HG03520 (cell line): ENCODE results near the gene APOBEC3G.

Source experiments
- ATAC-seq: cut with Tn5 transposase; IDR thresholded peaks from one replicate; pipeline ENCODE4 v1.9.1; 2021; ENCODE audit warnings: mild to moderate bottlenecking, moderate library complexity; ENCODE audit not compliant: unreplicated experiment

Gene APOBEC3G

GRCh38 chr22:39120983-39121382, 43.9 kb downstream of the APOBEC3G start:
- no peak for ATAC-seq

DNA sequence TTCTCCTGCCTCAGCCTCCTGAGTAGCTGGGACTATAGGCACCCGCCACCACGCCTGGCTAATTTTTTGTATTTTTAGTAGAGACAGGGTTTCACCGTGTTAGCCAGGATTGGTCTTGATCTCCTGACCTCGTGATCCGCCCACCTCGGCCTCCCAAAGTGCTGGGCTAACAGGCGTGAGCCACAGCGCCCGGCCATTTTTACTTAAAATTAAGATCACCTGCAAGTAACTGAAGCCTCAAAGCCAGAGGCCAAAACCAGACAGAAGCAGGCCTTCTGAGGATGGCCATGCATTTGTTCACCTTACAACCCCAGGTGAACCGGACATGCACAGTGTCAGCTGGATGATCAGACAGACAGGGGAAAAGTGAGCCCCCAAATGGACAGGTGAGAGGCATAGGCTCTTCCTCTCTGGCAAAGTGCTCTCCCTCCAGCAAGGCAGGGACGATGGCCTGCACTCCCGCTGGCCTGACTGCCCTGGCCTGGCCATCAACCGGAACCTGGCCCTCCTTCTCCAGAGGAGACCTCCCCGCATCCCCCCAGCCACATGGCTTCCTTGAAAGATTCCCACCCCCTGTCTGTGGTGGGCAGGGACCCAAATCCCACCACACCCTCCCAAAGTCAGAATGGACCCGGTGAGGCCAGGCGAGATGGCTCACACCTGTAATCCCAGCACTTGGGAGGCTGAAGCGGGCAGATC, 45.8 kb downstream of the APOBEC3G start:
- no peak for ATAC-seq

- ATAC-seq = no peak
These were observed 46.9 kb downstream of the APOBEC3G start for GRCh38 chr22:39123751-39124581.

DNA sequence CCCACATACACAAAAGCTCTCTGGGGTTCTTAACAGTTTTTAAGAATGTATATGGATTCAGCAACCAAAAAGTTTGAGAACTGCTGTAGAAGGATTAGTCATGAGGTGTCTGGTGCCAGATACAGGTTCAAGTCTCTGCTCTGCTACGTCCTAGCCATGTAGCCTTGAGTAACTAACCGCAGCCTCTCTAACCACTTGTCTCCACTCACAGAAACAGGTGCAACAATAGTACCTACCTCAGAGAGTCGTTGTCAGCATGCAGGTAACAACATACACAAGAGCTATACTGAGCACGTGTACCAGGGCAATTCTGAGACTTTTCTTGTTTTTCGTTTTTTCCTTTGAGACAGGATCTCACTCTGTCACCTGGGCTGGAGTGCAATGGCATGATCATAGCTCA, 48.5 kb downstream of the APOBEC3G start:
- ATAC-seq = no peak

DNA sequence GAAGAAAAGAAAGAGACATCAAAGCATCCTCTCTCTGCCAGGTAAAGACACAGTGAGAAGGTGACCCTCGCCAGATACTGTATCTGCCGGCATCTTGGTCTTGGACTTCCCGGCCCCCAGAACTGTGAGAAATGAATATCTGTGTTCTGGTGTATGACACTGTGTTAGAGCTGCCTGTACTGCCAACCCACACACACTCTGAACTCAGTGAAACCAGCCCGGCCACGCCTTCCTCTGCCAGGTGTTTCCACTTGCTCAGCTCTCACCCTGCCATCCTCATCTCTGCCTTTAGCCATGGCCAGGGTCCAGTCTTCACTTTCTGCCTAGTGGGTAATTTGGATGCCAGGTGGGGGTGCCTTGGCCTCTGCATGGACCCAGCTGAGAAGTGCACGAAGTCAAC, 51.4 kb downstream of the APOBEC3G start:
- ATAC-seq = no peak

GRCh38 chr22:39129081-39129480, 52.0 kb downstream of the APOBEC3G start:
- no peak for ATAC-seq

DNA sequence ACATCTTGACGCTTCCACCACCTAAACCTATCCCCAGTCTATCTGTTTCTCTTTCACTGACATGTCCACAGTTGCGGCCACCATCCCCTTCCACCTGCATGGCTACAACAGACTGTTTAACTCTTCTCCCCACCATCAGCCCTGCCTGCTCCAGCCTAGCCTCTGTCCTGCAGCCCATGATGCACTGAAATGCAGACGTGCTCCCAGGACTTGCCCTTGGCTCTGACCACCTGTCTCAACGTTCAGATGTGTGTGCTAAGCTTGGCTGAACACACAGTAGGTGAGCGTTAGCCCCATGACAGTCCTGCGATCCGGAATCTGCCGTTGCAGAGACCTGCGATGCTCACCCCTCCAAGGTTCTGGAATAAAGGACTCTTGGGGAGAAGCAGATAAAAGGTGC, 52.7 kb downstream of the APOBEC3G start:
- no peak for ATAC-seq

DNA sequence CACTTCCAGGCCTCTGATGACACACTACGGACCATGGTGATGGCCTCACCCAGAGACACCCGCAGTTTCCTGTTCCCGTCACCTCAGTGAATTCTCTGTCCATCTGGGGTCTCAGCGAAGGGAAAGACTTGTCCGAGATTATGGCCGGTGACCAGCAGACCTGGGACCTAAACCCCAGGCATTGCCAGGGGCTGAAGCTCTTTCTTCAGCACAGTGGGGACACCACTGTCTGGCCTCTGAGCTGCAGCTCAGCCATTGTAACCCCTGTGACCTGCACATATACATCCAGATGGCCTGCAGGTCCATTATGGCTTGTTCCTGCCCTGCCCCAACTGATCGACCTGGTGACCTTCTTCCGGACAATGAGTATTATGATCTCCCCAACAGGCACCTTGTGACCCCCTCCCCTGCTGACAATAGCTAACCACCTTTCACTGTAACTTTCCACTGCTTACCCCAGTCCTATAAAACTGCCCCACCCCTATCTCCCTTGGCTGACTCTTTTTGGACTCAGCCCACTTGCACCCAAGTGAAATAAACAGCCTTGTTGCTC, 53.2 kb downstream of the APOBEC3G start:
- ATAC-seq = no peak

DNA sequence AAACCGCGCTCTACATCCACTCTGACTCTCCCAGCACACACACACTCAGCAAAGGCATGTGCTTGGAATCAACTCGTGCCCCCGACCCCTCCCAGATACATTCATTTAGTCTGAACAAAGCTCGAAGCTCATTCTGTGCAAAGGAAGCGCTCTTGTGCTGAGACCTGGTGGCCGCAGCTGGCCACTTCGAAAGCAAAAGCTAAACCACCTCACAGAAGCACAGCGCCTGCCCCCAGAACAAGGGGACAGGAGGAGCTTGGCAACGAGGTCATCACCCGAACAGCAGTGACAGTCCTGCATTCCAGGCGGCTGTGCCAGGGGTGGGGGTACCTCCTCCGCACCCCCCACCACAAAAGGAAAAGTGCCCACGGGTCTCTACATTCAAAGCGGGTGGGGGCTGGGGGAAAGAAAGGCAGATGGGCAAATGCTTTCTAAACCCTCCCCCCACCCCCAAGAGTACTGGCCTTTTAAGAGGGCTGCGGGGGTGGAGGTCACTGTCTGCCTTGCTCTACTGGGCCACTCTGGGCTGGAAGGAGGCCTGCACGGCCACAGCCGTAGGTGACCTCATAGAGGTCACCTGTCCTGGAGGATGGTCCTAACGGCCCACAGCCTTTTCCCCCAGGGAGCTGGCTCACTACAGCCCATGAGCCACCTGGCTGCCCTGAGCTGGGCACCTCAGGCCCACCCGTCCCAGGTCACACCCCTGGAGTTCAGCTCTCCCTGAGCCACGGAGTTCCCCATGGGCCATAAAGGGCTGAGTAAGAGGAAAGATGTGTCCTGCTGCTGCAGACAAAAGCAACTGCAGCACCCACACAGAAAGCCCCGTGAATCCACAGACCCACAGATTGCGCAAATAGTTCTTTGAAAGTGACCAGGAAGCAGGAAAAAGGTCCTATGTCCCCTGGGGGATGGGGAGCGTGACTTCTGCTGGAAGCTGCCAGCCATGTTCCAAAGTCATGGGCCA, 54.1 kb downstream of the APOBEC3G start:
- ATAC-seq = no peak

- ATAC-seq = no peak
These were observed 55.2 kb downstream of the APOBEC3G start for GRCh38 chr22:39132281-39132680.

- ATAC-seq = no peak
These were observed 55.9 kb downstream of the APOBEC3G start for GRCh38 chr22:39132871-39133524.

GRCh38 chr22:39133871-39134270, 56.8 kb downstream of the APOBEC3G start:
- no peak for ATAC-seq

- no peak for ATAC-seq
These were observed 57.5 kb downstream of the APOBEC3G start for GRCh38 chr22:39134366-39135091.

GRCh38 chr22:39135092-39135896, 58.2 kb downstream of the APOBEC3G start:
- ATAC-seq = no peak

DNA sequence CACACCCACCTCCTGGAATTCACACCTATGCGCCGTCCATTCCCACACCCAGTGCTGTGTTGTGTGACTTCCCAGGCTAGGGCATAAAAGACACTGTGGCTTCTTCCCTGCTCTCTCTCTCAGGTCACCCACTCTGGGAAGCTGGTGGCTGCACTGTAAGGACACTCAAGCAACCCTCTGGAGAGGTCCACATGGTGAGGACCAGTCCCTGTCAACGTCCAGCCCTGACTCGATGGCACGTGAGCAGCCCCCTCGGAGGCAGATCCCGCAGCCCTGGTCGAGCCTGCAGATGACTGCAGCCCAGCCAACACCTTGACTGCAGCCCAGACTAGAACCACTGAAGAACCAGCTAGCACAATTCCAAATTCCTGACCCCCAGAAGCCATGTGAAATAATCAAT, 59.2 kb downstream of the APOBEC3G start:
- no peak for ATAC-seq
